Endothelial cell of umbilical vein (primary cell): Measurements from ENCODE around the gene SELENOM. TPM values are rescaled to one million over a fixed set of nuclear protein-coding genes. Genes with fewer than 3 reads are reported as not detected.

Source experiments
- BruUV-seq: library from RNA; stranded (reverse); fragments of 400-500 nt; replicated peaks from 2 replicates; lab custom pipeline; 2021; lab: Mats Ljungman, UMichigan
- CTCF ChIA-PET: fragments of 300-600, 350-600 bp; sonication (Branson Sonifier 250); formaldehyde crosslinking; loops from one replicate; lab custom pipeline; 2021; ENCODE audit warnings: antibody characterized with exemption, inconsistent platforms; lab: Charles Lee
- POLR2A ChIA-PET: fragments of 300-600, 350-600 bp; sonication (Branson Sonifier 250); formaldehyde crosslinking; loops from one replicate; lab custom pipeline; 2021; ENCODE audit warnings: antibody characterized with exemption, inconsistent platforms; lab: Charles Lee
- DNase-seq: peaks from one replicate; pipeline ENCODE4 v3.0.0-alpha.2; 2011; ENCODE audit warnings: low read depth, low spot score
- FAIRE-seq: peaks from 2 replicates; lab custom pipeline; 2011; peaks lifted over from hg19 to GRCh38; lab: Jason Lieb, UNC
- H2AFZ ChIP-seq: 2 replicates; pipeline ENCODE4 v1.6.0; 2012; ENCODE audit warnings: low read depth, low read length, control low read depth, inconsistent platforms
- H3K27ac ChIP-seq: 2 replicates; pipeline ENCODE4 v1.5.1; 2011; ENCODE audit warnings: low read depth, mild to moderate bottlenecking, control low read depth, low read length, moderate library complexity; ENCODE audit not compliant: insufficient read depth
- H3K27me3 ChIP-seq, 2 experiments: 2 replicates each; pipeline versions ENCODE4 v1.6.0 to v1.6.1; 2011; ENCODE audit warnings: low read length in 2 of 2, mixed read lengths in 1 of 2; ENCODE audit not compliant: control insufficient read depth in 2 of 2, insufficient read depth in 2 of 2
- H3K36me3 ChIP-seq, 2 experiments: 2 replicates in 1 of 2; 3 replicates in 1 of 2; pipeline ENCODE4 v1.5.1; 2011; ENCODE audit warnings: low read length in 2 of 2, mild to moderate bottlenecking in 1 of 2, moderate library complexity in 1 of 2; ENCODE audit not compliant: control insufficient read depth in 2 of 2, insufficient read depth in 2 of 2; ENCODE audit errors: extremely low read depth in 1 of 2
- H3K4me1 ChIP-seq: 3 replicates; pipeline ENCODE4 v1.5.1; 2011; ENCODE audit warnings: mild to moderate bottlenecking, low read length; ENCODE audit not compliant: control insufficient read depth, insufficient read depth; ENCODE audit errors: extremely low read depth
- H3K4me2 ChIP-seq: 2 replicates; pipeline ENCODE4 v1.6.1; 2011; ENCODE audit warnings: low read length, control low read depth, mixed read lengths; ENCODE audit not compliant: insufficient read depth
- H3K4me3 ChIP-seq, 3 experiments: fragments of 200-600 bp in 1 of 3; sonication (generic), shearing (Covaris generic) in 1 of 3; replicated peaks in 1 of 3; 2 replicates each; pipeline ENCODE4 v1.5.1; 2011 to 2016; ENCODE audit warnings: control low read depth in 3 of 3, low read length in 3 of 3, mild to moderate bottlenecking in 2 of 3, inconsistent platforms in 1 of 3, low read depth in 1 of 3, moderate library complexity in 1 of 3; ENCODE audit not compliant: insufficient read depth in 1 of 3
- H3K79me2 ChIP-seq: 2 replicates; pipeline ENCODE4 v1.6.0; 2012; ENCODE audit warnings: low read length, inconsistent platforms; ENCODE audit not compliant: control insufficient read depth, insufficient read depth
- H3K9ac ChIP-seq: replicated peaks from 2 replicates; pipeline ENCODE3; 2011; ENCODE audit warnings: low read length, control low read depth; ENCODE audit not compliant: insufficient read depth; ENCODE audit errors: extremely low read depth
- H3K9me1 ChIP-seq: replicated peaks from 3 replicates; pipeline ENCODE4 v1.6.0; 2011; ENCODE audit warnings: mild to moderate bottlenecking, low read length; ENCODE audit not compliant: control insufficient read depth, insufficient read depth; ENCODE audit errors: extremely low read depth
- H3K9me3 ChIP-seq: replicated peaks from 2 replicates; pipeline ENCODE4 v1.5.1; 2012; ENCODE audit warnings: low read length, inconsistent platforms; ENCODE audit not compliant: control insufficient read depth, insufficient read depth
- H4K20me1 ChIP-seq: replicated peaks from 2 replicates; pipeline ENCODE3; 2011; ENCODE audit warnings: mild to moderate bottlenecking, low read length; ENCODE audit not compliant: control insufficient read depth, insufficient read depth; ENCODE audit errors: extremely low read depth
- CTCF ChIP-seq, 2 donors: IDR thresholded peaks; 1 replicate in 1 of 2; 2 replicates in 1 of 2; pipeline ENCODE4 v1.5.1; 2011; ENCODE audit warnings: low read length in 2 of 2, mild to moderate bottlenecking in 2 of 2, moderate library complexity in 2 of 2, control low read depth in 1 of 2, inconsistent platforms in 1 of 2, low read depth in 1 of 2; ENCODE audit not compliant: insufficient read depth in 1 of 2; ENCODE audit errors: extremely low read depth in 1 of 2
- EZH2 ChIP-seq: IDR thresholded peaks from 2 replicates; pipeline ENCODE4 v1.6.1; 2012; ENCODE audit warnings: borderline replicate concordance, low read depth, mild to moderate bottlenecking, moderate library complexity, low read length, inconsistent platforms; ENCODE audit not compliant: severe bottlenecking
- FOS ChIP-seq: IDR thresholded peaks from 2 replicates; pipeline ENCODE4 v1.6.1; 2011; ENCODE audit warnings: mild to moderate bottlenecking, low read length, moderate library complexity, borderline replicate concordance; ENCODE audit not compliant: insufficient read depth
- GATA2 ChIP-seq: IDR thresholded peaks from 2 replicates; pipeline ENCODE4 v1.7.0; 2011; ENCODE audit warnings: low read depth, mild to moderate bottlenecking, moderate library complexity, mixed read lengths, low read length; ENCODE audit not compliant: insufficient read length, insufficient read depth
- JUN ChIP-seq: IDR thresholded peaks from 2 replicates; pipeline ENCODE4 v1.6.1; 2011; ENCODE audit warnings: borderline replicate concordance, low read depth; ENCODE audit not compliant: insufficient read length, insufficient read depth
- MAX ChIP-seq: IDR thresholded peaks from 2 replicates; pipeline ENCODE4 v1.6.1; 2011; ENCODE audit not compliant: insufficient read depth, insufficient read length
- MYC ChIP-seq: IDR thresholded peaks from one replicate; pipeline ENCODE4 v1.6.1; 2011; ENCODE audit warnings: mild to moderate bottlenecking, low read depth, low read length
- POLR2A ChIP-seq: IDR thresholded peaks from 2 replicates; pipeline ENCODE4 v1.6.1; 2012; ENCODE audit warnings: low read depth, mild to moderate bottlenecking, control low read depth, low read length
- POLR2AphosphoS5 ChIP-seq: IDR thresholded peaks from 2 replicates; pipeline ENCODE4 v1.6.1; 2012; ENCODE audit warnings: low read depth, mild to moderate bottlenecking, control low read depth, low read length, moderate library complexity; ENCODE audit not compliant: insufficient read depth
- dilution Hi-C: fragments of 300-500 bp; cut with MboI; formaldehyde crosslinking; loops from one replicate; pipeline ENCODE4 v1.15.0; 2019; ENCODE audit warnings: low sequenced_read_pairs; ENCODE audit not compliant: extremely low pct_ligation_motif_present
- intact Hi-C: fragments of 100-400 bp; cut with micrococcal nuclease; formaldehyde crosslinking; loops from one replicate; pipeline ENCODE4 v1.10.0; 2022
- polyA plus RNA-seq, 4 experiments: library from polyadenylated mRNA; depleted of rRNA in 3 of 4; stranded (reverse) in 3 of 4; unstranded in 1 of 4; fragments of >200 nt; gene quantifications; 2 replicates each; pipeline versions ENCODE4 v1.2.1 to v1.2.3, GENCODE V29; 2011 to 2012; ENCODE audit warnings: missing spikeins in 1 of 4
- total RNA-seq: library from RNA; stranded (reverse); gene quantifications from 2 replicates; pipeline ENCODE4 v1.2.3, GENCODE V29; 2021

SELENOM gene
- total and polyA plus RNA-seq, 2 donors (not counting 3 experiments of a cell fraction or from before 2014, with no cell fraction given): 29.6 to 87.1 TPM

- H3K36me3 ChIP-seq: peaks cover 25 to 82% of the 10 kb centered on the region in 2 experiments
- CTCF ChIA-PET: interaction anchor here (1.1 to 3.2 kb wide), 5 partner anchors 9 to 144 kb away, joined by 4 to 11 read pairs (median 4); no protein-coding TSS in a partner anchor
Measured at GRCh38 chr22:31091106-31091975, 16.0 kb downstream of the SELENOM start.

More at GRCh38 chr22:31091106-31091975, 16.0 kb downstream of the SELENOM start:
- Histone ChIP-seq H3K9me3 (no peaks in the 10 kb centered on the region), H3K9me1 (no peaks in the 10 kb centered on the region), H2AFZ (no peak overlapping the region), H3K4me3 (no peak overlapping the region), H3K9ac (no peak overlapping the region), H3K4me2 (no peak overlapping the region), H3K27me3 (no peaks in the 10 kb centered on the region), H4K20me1 (no peaks in the 10 kb centered on the region), H3K79me2 (peaks cover 32% of the 10 kb centered on the region), H3K4me1 (no peaks in the 10 kb centered on the region), H3K27ac (no peak overlapping the region)
- FAIRE-seq: no peak
- POLR2A ChIA-PET: no interaction called here
- TSS peak; percentile 29 for BruUV-seq
- dilution Hi-C loops (no loop called here), intact Hi-C loops (no loop called here)
- no peak for DNase-seq
- TF ChIP-seq POLR2AphosphoS5 (no peak), JUN (no peak), FOS (no peak), CTCF (IDR thresholded peaks at IDR 0.05; ENCODE audit: extremely low read depth in 1 of 2, insufficient read depth in 1 of 2, low read depth in 1 of 2, low read length in 2 of 2) (no peak), MYC (no peak), GATA2 (no peak), MAX (no peak), EZH2 (no peak), POLR2A (no peak)
